HG02642 (cell line): Measurements from ENCODE around the gene NBPF11.
"Not testable (repeated sequence)": the region's sequence is repeated elsewhere in the genome, so short reads cannot be mapped to it uniquely, and the experiment has no call there.

Source experiments
- ATAC-seq: cut with Tn5 transposase; IDR thresholded peaks from one replicate; pipeline ENCODE4 v1.9.1; 2021; ENCODE audit warnings: mild to moderate bottlenecking; ENCODE audit not compliant: unreplicated experiment, poor library complexity

NBPF11 gene

GRCh38 chr1:148068201-148068600 is 83.9 kb downstream of the NBPF11 start:
- not testable (repeated sequence) for ATAC-seq

DNA sequence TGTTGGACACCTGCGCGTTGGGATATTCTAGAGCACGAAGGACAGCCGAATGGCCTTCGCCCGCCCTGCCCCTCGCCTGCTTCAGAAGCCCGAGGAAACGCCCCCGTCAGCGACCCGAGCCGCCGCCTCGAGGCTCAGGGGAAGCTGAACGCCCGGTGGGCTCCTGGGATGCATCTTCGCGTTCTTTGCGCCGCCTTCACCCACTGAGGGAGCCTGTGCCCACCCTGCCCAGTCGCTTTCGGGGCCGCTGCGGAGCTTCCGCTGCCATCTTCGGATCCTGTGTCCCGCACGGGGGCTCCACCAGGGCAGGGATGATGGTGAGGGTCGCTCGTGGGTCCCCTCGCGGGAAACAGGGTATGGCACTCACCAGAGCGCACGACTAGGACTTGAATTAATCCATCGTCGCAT is 91.8 kb downstream of the NBPF11 start:
- ATAC-seq: not testable (repeated sequence)

GRCh38 chr1:148057384-148057783 is 94.7 kb downstream of the NBPF11 start:
- not testable (repeated sequence) for ATAC-seq
